Heart left ventricle (tissue), 13 donors: Measurements from ENCODE around the gene CEBPZOS.
"Not testable (repeated sequence)": the region's sequence is repeated elsewhere in the genome, so short reads cannot be mapped to it uniquely, and the experiment has no call there.

ENCODE experiments used
- CTCF ChIP-seq, 12 donors: fragments of 200-600 bp; sonication (generic) in 4 of 12; IDR thresholded peaks; one replicate each; pipeline versions ENCODE4 v1.5.0 to v1.8.0; 2018 to 2022; ENCODE audit warnings: antibody characterized with exemption in 12 of 12, mild to moderate bottlenecking in 5 of 12
- POLR2A ChIP-seq, 2 donors: fragments of 450-650 bp; IDR thresholded peaks; one replicate each; pipeline ENCODE4 v1.6.1; 2017; ENCODE audit warnings: antibody characterized with exemption in 2 of 2, mild to moderate bottlenecking in 2 of 2, moderate library complexity in 2 of 2
- donor health status: ischemic (EF 13 %, LVEDD 7.1; RV severe dilation, severe dysfunction).
- donor health status: DM: no; HTN: yes; CAD: no.
- donor health status: DM: no; HTN: no; CAD: no.
- donor health status: ischemic (EF 25% LVEDD 6.9; RV normal size, moderate dysfunction).
- donor health status: ischemic (EF 25% LVEDD 5.7; RV mildly dilated, moderate dysfunction).
- donor health status: ischemic (EF 35%, LVEDD 5.7; RV mildly dilated, moderate dysfunction).
- donor health status: nonischemic (EF 11% LVEDD 7.7; RV severe dilation, severe dysfunction).
- donor health status: DM: yes; HTN: yes; CAD: no.
- donor health status: PGD.
- donor health status: ischemic (EF 29% LVEDD 5.4; RV normal size, mild dysfunction).
- donor health status: nonischemic (EF 23%, LVEDD 6.1; RV moderate dilation, normal function).

DNA sequence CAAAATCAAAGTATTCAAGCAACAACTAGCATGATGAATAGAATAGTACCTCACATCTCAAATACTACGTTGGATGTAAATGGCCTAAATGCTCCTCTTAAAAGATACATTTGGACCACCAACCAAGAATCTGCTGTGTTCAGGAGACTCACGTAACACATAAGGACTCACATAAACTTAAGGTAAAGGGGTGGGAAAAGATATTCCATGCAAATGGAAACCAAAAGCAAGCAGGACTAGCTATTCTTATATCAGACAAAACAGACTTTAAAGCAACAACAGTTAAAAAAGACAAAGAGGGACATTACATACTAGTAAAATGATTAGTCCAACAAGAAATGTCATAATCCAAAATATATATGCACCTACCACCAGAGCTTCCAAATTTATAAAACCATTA, 10.5 kb downstream of the CEBPZOS start:
- not testable (repeated sequence) for TF ChIP-seq CTCF, POLR2A (IDR thresholded peaks at IDR 0.05)
